GM12878 (cell line): ENCODE measurements around the gene FAHD1. TPM values are rescaled to one million over a fixed set of nuclear protein-coding genes. Genes with fewer than 3 reads are reported as not detected.

Experiments
- ATAC-seq: fragments of 200-7000 bp; cut with Tn5 transposase; 3 replicates; pipeline ENCODE4 v1.9.1; 2020; ENCODE audit warnings: mild to moderate bottlenecking, moderate library complexity
- BruUV-seq: library from RNA; stranded (reverse); fragments of 400-500 nt; replicated peaks from 2 replicates; lab custom pipeline; 2021; lab: Mats Ljungman, UMichigan
- CTCF ChIA-PET: fragments of 300-600 bp; sonication (Branson Sonifier 250); formaldehyde crosslinking; extraction: SDS; loops from one replicate; lab custom pipeline; 2021; ENCODE audit warnings: inconsistent platforms; lab: Yijun Ruan, JAX
- POLR2A ChIA-PET: fragments of 350-600 bp; formaldehyde crosslinking; extraction: SDS; loops from one replicate; lab custom pipeline; 2021; ENCODE audit warnings: inconsistent platforms; lab: Charles Lee
- RAD21 ChIA-PET: fragments of 300-600 bp; sonication (Branson Sonifier 250); formaldehyde crosslinking; loops from one replicate; lab custom pipeline; 2023; ENCODE audit warnings: antibody characterized with exemption; ENCODE audit not compliant: unreplicated experiment; lab: Charles Lee
- SMC1A ChIA-PET: fragments of 300-600 bp; sonication (Branson Sonifier 250); formaldehyde crosslinking; loops from one replicate; lab custom pipeline; 2023; ENCODE audit not compliant: unreplicated experiment, uncharacterized antibody; lab: Charles Lee
- DNase-seq: peaks from one replicate; pipeline ENCODE4 v3.0.0-alpha.2; 2011; ENCODE audit warnings: low read depth, low spot score
- FAIRE-seq: peaks from 3 replicates; lab custom pipeline; 2011; peaks lifted over from hg19 to GRCh38; lab: Jason Lieb, UNC
- H2AFZ ChIP-seq: 2 replicates; pipeline ENCODE4 v1.6.0; 2011; ENCODE audit warnings: low read depth, low read length, control low read depth; ENCODE audit not compliant: control insufficient read depth
- H3K27ac ChIP-seq: 2 replicates; pipeline ENCODE4 v1.5.1; 2011; ENCODE audit warnings: control low read depth; ENCODE audit not compliant: control insufficient read depth, insufficient read depth
- H3K27me3 ChIP-seq, 2 experiments: replicated peaks in 1 of 2; 2 replicates each; pipeline versions ENCODE4 v1.6.0 to v1.6.1; 2011; ENCODE audit warnings: low read length in 1 of 2; ENCODE audit not compliant: control insufficient read depth in 2 of 2, insufficient read depth in 2 of 2
- H3K36me3 ChIP-seq, 2 experiments: 2 replicates each; pipeline ENCODE4 v1.5.1; 2011; ENCODE audit warnings: low read length in 1 of 2; ENCODE audit not compliant: control insufficient read depth in 2 of 2, insufficient read depth in 2 of 2
- H3K4me1 ChIP-seq: 2 replicates; pipeline ENCODE4 v1.6.1; 2011; ENCODE audit warnings: mild to moderate bottlenecking, low read length, moderate library complexity, mixed read lengths; ENCODE audit not compliant: control insufficient read depth, insufficient read depth
- H3K4me2 ChIP-seq: 2 replicates; pipeline ENCODE4 v1.6.0; 2011; ENCODE audit warnings: control low read depth; ENCODE audit not compliant: control insufficient read depth, insufficient read depth
- H3K4me3 ChIP-seq: fragments of 200-600 bp; sonication (generic); 2 replicates; pipeline ENCODE4 v1.5.1; 2016
- H3K79me2 ChIP-seq: 2 replicates; pipeline ENCODE4 v1.6.0; 2011; ENCODE audit warnings: low read length; ENCODE audit not compliant: control insufficient read depth, insufficient read depth
- H3K9ac ChIP-seq: 2 replicates; pipeline ENCODE4 v1.8.0; 2011; ENCODE audit warnings: low read length, control low read depth, mixed read lengths; ENCODE audit not compliant: control insufficient read depth, insufficient read depth
- H3K9me3 ChIP-seq: replicated peaks from 3 replicates; pipeline ENCODE4 v1.5.1; 2011; ENCODE audit warnings: mild to moderate bottlenecking, low read length; ENCODE audit not compliant: control insufficient read depth, insufficient read depth
- H4K20me1 ChIP-seq: 2 replicates; pipeline ENCODE4 v1.6.0; 2011; ENCODE audit not compliant: control insufficient read depth, insufficient read depth
- BACH1 ChIP-seq: fragments of 450-650 bp; IDR thresholded peaks from 2 replicates; pipeline ENCODE4 v1.6.1; 2017; ENCODE audit warnings: mild to moderate bottlenecking, borderline replicate concordance
- CBX5 ChIP-seq: sonication (generic); IDR thresholded peaks from 2 replicates; pipeline ENCODE4 v1.6.1; 2016; ENCODE audit warnings: low read depth, moderate library complexity, mild to moderate bottlenecking, inconsistent platforms
- CHD2 ChIP-seq: IDR thresholded peaks from 2 replicates; pipeline ENCODE4 v1.6.1; 2011; ENCODE audit warnings: low read depth, low read length, improper control_type of control experiment, borderline replicate concordance
- CREM ChIP-seq: IDR thresholded peaks from 2 replicates; pipeline ENCODE4 v1.6.1; 2014; ENCODE audit warnings: antibody characterized with exemption, low read depth
- FOXM1 ChIP-seq: IDR thresholded peaks from 2 replicates; pipeline ENCODE4 v1.6.1; 2012; ENCODE audit warnings: low read depth, mild to moderate bottlenecking, inconsistent platforms, low read length, moderate library complexity
- HDAC2 ChIP-seq: fragments of 200-600 bp; sonication (generic); IDR thresholded peaks from 2 replicates; pipeline ENCODE4 v1.6.1; 2017
- HDAC6 ChIP-seq: fragments of 200-600 bp; sonication (generic); IDR thresholded peaks from one replicate; pipeline ENCODE4 v1.8.0; 2017; ENCODE audit warnings: antibody characterized with exemption; ENCODE audit not compliant: unreplicated experiment
- NR2C2 ChIP-seq: IDR thresholded peaks from 2 replicates; pipeline ENCODE4 v1.6.1; 2011; ENCODE audit warnings: borderline replicate concordance, low read depth; ENCODE audit not compliant: control insufficient read depth, insufficient read length
- SIN3A ChIP-seq: IDR thresholded peaks from 2 replicates; pipeline ENCODE4 v1.6.1; 2012; ENCODE audit warnings: low read depth, low read length, improper control_type of control experiment
- SP1 ChIP-seq: IDR thresholded peaks from one replicate; pipeline ENCODE4 v1.6.1; 2011; ENCODE audit warnings: low read depth, low read length
- TBL1XR1 ChIP-seq: IDR thresholded peaks from 2 replicates; pipeline ENCODE4 v1.6.1; 2012; ENCODE audit warnings: low read depth, low read length, improper control_type of control experiment
- TCF12 ChIP-seq: IDR thresholded peaks from 2 replicates; pipeline ENCODE4 v1.6.1; 2011; ENCODE audit warnings: low read depth, mild to moderate bottlenecking, low read length
- ZNF207 ChIP-seq: fragments of 450-650 bp; IDR thresholded peaks from 2 replicates; pipeline ENCODE4 v1.6.1; 2014; ENCODE audit warnings: antibody characterized with exemption, mild to moderate bottlenecking, borderline replicate concordance
- ZSCAN29 ChIP-seq: fragments of 450-650 bp; IDR thresholded peaks from 2 replicates; pipeline ENCODE4 v1.6.1; 2017; ENCODE audit warnings: mild to moderate bottlenecking, moderate library complexity
- WGBS: methylation state at CpG from one replicate; pipeline ENCODE4 v1.1.6; 2016; ENCODE audit warnings: low lambda C conversion rate; ENCODE audit not compliant: insufficient replicate concordance, insufficient coverage; ENCODE audit errors: missing lambda C conversion rate; 5-methylcytosine and 5-hydroxymethylcytosine counted together
- in situ Hi-C: fragments of 300-500 bp; cut with MboI; formaldehyde crosslinking; loops from 9 replicates; pipeline ENCODE4 v1.14.3; 2018; ENCODE audit warnings: mixed read lengths
- intact Hi-C: fragments of 100-400 bp; cut with micrococcal nuclease; formaldehyde crosslinking; loops from one replicate; pipeline ENCODE4 v1.14.2; 2022; ENCODE audit not compliant: unreplicated experiment
- polyA plus RNA-seq, 11 experiments: library from polyadenylated mRNA; depleted of rRNA in 4 of 11; unstranded in 6 of 11; stranded (reverse) in 5 of 11; fragments of >200 nt; fragmentation: Nextera tagmentation in 4 of 11; fragmentation: Illumina TruSeq in 1 of 11; extraction: Ambion mirVana in 4 of 11; extraction: Trizol in 1 of 11; gene quantifications; 1 replicate in 1 of 11; 2 replicates in 10 of 11; pipeline versions ENCODE4 v1.2.1 to v1.2.3, GENCODE V29; 2011 to 2016; ENCODE audit warnings: inconsistent platforms in 2 of 11, missing spikeins in 2 of 11, low read depth in 1 of 11
- total RNA-seq, 4 experiments: library from RNA; depleted of rRNA in 3 of 4; stranded (reverse); fragments of >200 nt in 3 of 4; fragmentation: Illumina TruSeq in 1 of 4; extraction: Trizol in 1 of 4; gene quantifications; 2 replicates each; pipeline versions ENCODE4 v1.2.1 to v1.2.3, GENCODE V29; 2013 to 2021
- TF ChIP-seq, protein P1 (sequence below): fragments of 450-650 bp; IDR thresholded peaks from 2 replicates; pipeline ENCODE4 v1.6.1; 2017; ENCODE audit warnings: mild to moderate bottlenecking, low read depth, inconsistent platforms; ENCODE audit not compliant: poor library complexity, severe bottlenecking

FAHD1 gene
- total and polyA plus RNA-seq, 10 of the 15 experiments (the other 5 are each of a cell fraction or from before 2014, with no cell fraction given), result 4.3 to 43.0 (median 18.8) TPM

DNA sequence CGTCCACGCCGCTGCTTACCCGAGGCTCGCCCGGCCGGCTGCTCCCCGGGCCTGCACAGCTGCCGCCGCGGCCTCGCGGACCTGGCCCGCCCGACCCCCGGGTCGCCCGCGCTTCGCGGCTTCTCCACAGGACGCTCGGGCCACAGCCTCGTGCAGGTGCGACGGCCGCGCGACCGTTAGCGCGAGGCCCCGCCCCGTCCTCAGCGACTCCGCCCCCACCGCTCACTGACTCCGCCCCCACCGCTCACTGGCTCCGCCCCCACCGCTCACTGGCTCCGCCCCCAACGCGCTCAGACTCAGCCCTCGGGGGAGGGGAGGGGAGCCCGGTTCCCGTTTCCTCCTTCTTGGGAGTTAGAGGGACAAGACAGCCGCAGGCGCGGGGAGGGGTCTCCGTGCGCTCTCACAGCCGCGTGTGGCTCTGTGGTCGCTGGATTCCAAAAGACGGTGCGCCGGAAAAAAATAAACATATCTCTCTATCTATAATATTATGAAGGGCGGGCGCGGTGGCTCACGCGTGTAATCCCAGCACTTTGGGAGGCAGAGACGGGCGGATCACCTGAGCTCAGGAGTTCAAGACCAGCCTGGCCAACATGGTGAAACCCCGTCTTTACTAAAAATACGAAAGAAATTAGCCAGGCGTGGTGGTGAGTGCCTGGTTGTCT is 45.1 kb downstream of the FAHD1 start, which contains the start of gene MEIOB:
TSS of gene MEIOB (minus strand) at position 191 of the 662 bp plus-strand sequence. CDS start 3,989 bp downstream, outside the sequence.
- ATAC-seq (no peak), DNase-seq (no peak), FAIRE-seq (no peak)
- no peak within 1 kb of the TSS for H2AFZ ChIP-seq
- BruUV-seq, result no TSS peak
- intact Hi-C loops, result no loop called here
- RAD21 ChIA-PET, result no interaction called here
- POLR2A ChIA-PET, result no interaction called here
- H3K27me3 ChIP-seq, result no peaks in the 10 kb centered on the region
- in situ Hi-C loops, result no loop called here
- 0 out of 2 replicates have a peak within 1 kb of the TSS, but pooled peaks have one; percentile 9 for H3K4me2 ChIP-seq
- no peaks in the 10 kb centered on the region for H3K36me3 ChIP-seq
- peaks cover 8% of the 10 kb centered on the region for H3K4me1 ChIP-seq
- TF ChIP-seq SIN3A (no peak), TBL1XR1 (no peak), SP1 (no peak), FOXM1 (no peak), CREM (no peak), HDAC6 (no peak), CHD2 (no peak)
- CTCF ChIA-PET, result no interaction called here
- no peaks in the 10 kb centered on the region for H3K79me2 ChIP-seq
- H3K9ac ChIP-seq, result no peak within 1 kb of the TSS
- SMC1A ChIA-PET, result no interaction called here
- no peak within 1 kb of the TSS for H3K4me3 ChIP-seq
- WGBS, result 67% methylated on average over 49 of the region's 68 CpGs
- H3K9me3 ChIP-seq, result no peaks in the 10 kb centered on the region
- H3K27ac ChIP-seq, result no peak within 1 kb of the TSS
- no peaks in the 10 kb centered on the region for H4K20me1 ChIP-seq

GRCh38 chr16:1874854-1875253 is 47.8 kb downstream of the FAHD1 start:
- H3K27me3 ChIP-seq, result no peaks in the 10 kb centered on the region
- no peak overlapping the region for H2AFZ ChIP-seq
- ChIA-PET RAD21 (no interaction called here), SMC1A (interaction anchor here (1.3 kb wide), 1 partner anchor 10 kb away, joined by 3 read pairs; no protein-coding TSS in a partner anchor), CTCF (interaction anchor here (0.9 to 1.3 kb wide), 3 partner anchors 9 to 92 kb away, joined by 4 to 8 read pairs (median 4); partner anchors contain the start of genes NUBP2 and SPSB3), POLR2A (no interaction called here)
- ATAC-seq, result no peak
- no peak overlapping the region for H3K4me2 ChIP-seq
- H3K27ac ChIP-seq, result no peak overlapping the region
- no peaks in the 10 kb centered on the region for H4K20me1 ChIP-seq
- no peaks in the 10 kb centered on the region for H3K36me3 ChIP-seq
- H3K9ac ChIP-seq, result no peak overlapping the region
- BruUV-seq, result no TSS peak
- 27% methylated on average over 6 of the region's 6 CpGs for WGBS
- H3K4me3 ChIP-seq, result no peak overlapping the region
- DNase-seq, result no peak
- FAIRE-seq, result no peak
- H3K79me2 ChIP-seq, result no peaks in the 10 kb centered on the region
- no peaks in the 10 kb centered on the region for H3K9me3 ChIP-seq
- in situ Hi-C loops (no loop called here), intact Hi-C loops (no loop called here)
- peaks cover 12% of the 10 kb centered on the region for H3K4me1 ChIP-seq
- TF ChIP-seq HDAC2 (no peak), CBX5 (no peak), TCF12 (no peak), ZSCAN29 (no peak), BACH1 (no peak), NR2C2 (no peak), ZNF207 (no peak)
- TF ChIP-seq, protein P1, sequence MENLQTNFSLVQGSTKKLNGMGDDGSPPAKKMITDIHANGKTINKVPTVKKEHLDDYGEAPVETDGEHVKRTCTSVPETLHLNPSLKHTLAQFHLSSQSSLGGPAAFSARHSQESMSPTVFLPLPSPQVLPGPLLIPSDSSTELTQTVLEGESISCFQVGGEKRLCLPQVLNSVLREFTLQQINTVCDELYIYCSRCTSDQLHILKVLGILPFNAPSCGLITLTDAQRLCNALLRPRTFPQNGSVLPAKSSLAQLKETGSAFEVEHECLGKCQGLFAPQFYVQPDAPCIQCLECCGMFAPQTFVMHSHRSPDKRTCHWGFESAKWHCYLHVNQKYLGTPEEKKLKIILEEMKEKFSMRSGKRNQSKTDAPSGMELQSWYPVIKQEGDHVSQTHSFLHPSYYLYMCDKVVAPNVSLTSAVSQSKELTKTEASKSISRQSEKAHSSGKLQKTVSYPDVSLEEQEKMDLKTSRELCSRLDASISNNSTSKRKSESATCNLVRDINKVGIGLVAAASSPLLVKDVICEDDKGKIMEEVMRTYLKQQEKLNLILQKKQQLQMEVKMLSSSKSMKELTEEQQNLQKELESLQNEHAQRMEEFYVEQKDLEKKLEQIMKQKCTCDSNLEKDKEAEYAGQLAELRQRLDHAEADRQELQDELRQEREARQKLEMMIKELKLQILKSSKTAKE, result no peak
